ENCODE measurements around the gene TTC16. TPM values are rescaled to one million over a fixed set of nuclear protein-coding genes. Genes with fewer than 3 reads are reported as not detected.
"Not testable (repeated sequence)": the region's sequence is repeated elsewhere in the genome, so short reads cannot be mapped to it uniquely, and the experiment has no call there.

Gene TTC16
- total RNA-seq, 1 donor from 2014 or later: not detected

- DNase-seq: no peak
These were observed 26.7 kb downstream of the TTC16 start for GRCh38 chr9:127742435-127743088.

GRCh38 chr9:127744398-127745110 is 28.7 kb downstream of the TTC16 start:
- DNase-seq: no peak

- no peak for DNase-seq
These were observed 31.2 kb downstream of the TTC16 start for GRCh38 chr9:127746959-127747569.

GRCh38 chr9:127749090-127749787 is 33.4 kb downstream of the TTC16 start:
- no peak for DNase-seq

GRCh38 chr9:127751269-127752054 is 35.6 kb downstream of the TTC16 start:
- DNase-seq: no peak

- DNase-seq: no peak
These were observed 37.3 kb downstream of the TTC16 start for GRCh38 chr9:127753148-127753547.

GRCh38 chr9:127753622-127754021 is 37.7 kb downstream of the TTC16 start:
- no peak for DNase-seq

- no peak for DNase-seq
These were observed 38.5 kb downstream of the TTC16 start for GRCh38 chr9:127754099-127755060.

- no peak for DNase-seq
These were observed 39.5 kb downstream of the TTC16 start for GRCh38 chr9:127755061-127756060.

GRCh38 chr9:127756233-127756632 is 40.4 kb downstream of the TTC16 start:
- DNase-seq: no peak

- not testable (repeated sequence) for DNase-seq
These were observed 40.9 kb downstream of the TTC16 start for GRCh38 chr9:127756776-127757175.

- no peak for DNase-seq
These were observed 43.0 kb downstream of the TTC16 start for GRCh38 chr9:127758843-127759242.

GRCh38 chr9:127761061-127761460 is 45.2 kb downstream of the TTC16 start:
- DNase-seq: no peak

- DNase-seq: no peak
These were observed 45.6 kb downstream of the TTC16 start for GRCh38 chr9:127761491-127761956.

GRCh38 chr9:127762111-127762676 is 46.3 kb downstream of the TTC16 start:
- no peak for DNase-seq

GRCh38 chr9:127763918-127764384 is 48.1 kb downstream of the TTC16 start:
- DNase-seq: peak; percentile 31

- no peak for DNase-seq
These were observed 49.5 kb downstream of the TTC16 start for GRCh38 chr9:127765418-127765817.

- no peak for DNase-seq
These were observed 51.5 kb downstream of the TTC16 start for GRCh38 chr9:127767410-127767809.

- DNase-seq: peak; percentile 43
These were observed 52.0 kb downstream of the TTC16 start for GRCh38 chr9:127767909-127768331.
